Measurements from ENCODE around the gene ALDH18A1.

GRCh38 chr10:95571390-95571789 lies 85.1 kb downstream of the ALDH18A1 start:
- TF ChIP-seq CTCF (IDR thresholded peaks at IDR 0.05) = no peak
- TF ChIP-seq POLR2A (IDR thresholded peaks at IDR 0.05) = no peak

All from ovary (tissue), 3 donors.